Panc1 (cell line): Measurements from ENCODE around the gene CCDC148. TPM values are rescaled to one million over a fixed set of nuclear protein-coding genes. Genes with fewer than 3 reads are reported as not detected.

ENCODE experiments used
- ATAC-seq: fragments of 200-7000 bp; cut with Tn5 transposase; 2 replicates; pipeline ENCODE4 v1.9.1; 2020; ENCODE audit warnings: mild to moderate bottlenecking, moderate library complexity
- BruUV-seq: library from RNA; stranded (reverse); fragments of 400-500 nt; replicated peaks from 2 replicates; lab custom pipeline; 2021; lab: Mats Ljungman, UMichigan
- CTCF ChIA-PET: fragments of 300-600 bp; sonication (Branson Sonifier 250); formaldehyde crosslinking; loops from one replicate; lab custom pipeline; 2022; ENCODE audit warnings: antibody characterized with exemption; lab: Charles Lee
- POLR2A ChIA-PET: fragments of 300-600 bp; sonication (Branson Sonifier 250); formaldehyde crosslinking; loops from one replicate; lab custom pipeline; 2022; ENCODE audit warnings: antibody characterized with exemption; lab: Charles Lee
- DNase-seq: peaks from one replicate; pipeline ENCODE4 v3.0.0-alpha.2; 2010; ENCODE audit warnings: low read depth, low spot score
- H3K27ac ChIP-seq: 2 replicates; pipeline ENCODE4 v1.5.1; 2011; ENCODE audit warnings: mild to moderate bottlenecking, low read length, inconsistent platforms
- H3K27me3 ChIP-seq: fragments of 200-500 bp; sonication (Bioruptor generic); 2 replicates; pipeline ENCODE4 v1.6.0; 2014; ENCODE audit warnings: low read length, inconsistent platforms; ENCODE audit not compliant: control insufficient read depth, insufficient read depth
- H3K36me3 ChIP-seq: fragments of 200-500 bp; sonication (Bioruptor generic); 2 replicates; pipeline ENCODE4 v1.5.1; 2014; ENCODE audit warnings: inconsistent platforms, mild to moderate bottlenecking, low read length, moderate library complexity; ENCODE audit not compliant: control insufficient read depth, insufficient read depth
- H3K4me1 ChIP-seq: 2 replicates; pipeline ENCODE4 v1.5.1; 2011; ENCODE audit warnings: inconsistent platforms, mild to moderate bottlenecking, low read length, moderate library complexity; ENCODE audit not compliant: control insufficient read depth, insufficient read depth
- H3K4me3 ChIP-seq, 2 experiments: 2 replicates each; pipeline ENCODE4 v1.5.1; 2011 to 2012; ENCODE audit warnings: low read depth in 2 of 2, low read length in 2 of 2, mild to moderate bottlenecking in 2 of 2, inconsistent platforms in 1 of 2, moderate library complexity in 1 of 2
- H3K9me3 ChIP-seq: fragments of 200-500 bp; sonication (Bioruptor generic); 2 replicates; pipeline ENCODE4 v1.5.1; 2014; ENCODE audit warnings: low read depth, mild to moderate bottlenecking, inconsistent platforms, low read length, moderate library complexity; ENCODE audit not compliant: control insufficient read depth, insufficient read depth
- CTCF ChIP-seq: fragments of 450-650 bp; IDR thresholded peaks from 2 replicates; pipeline ENCODE4 v1.5.1; 2017; ENCODE audit warnings: mild to moderate bottlenecking
- POLR2AphosphoS5 ChIP-seq: IDR thresholded peaks from 2 replicates; pipeline ENCODE4 v1.6.1; 2012; ENCODE audit warnings: mild to moderate bottlenecking, low read depth, low read length, moderate library complexity
- REST ChIP-seq, 2 experiments: IDR thresholded peaks; 2 replicates each; pipeline ENCODE4 v1.6.1; 2011 to 2012; ENCODE audit warnings: low read depth in 2 of 2, control low read depth in 1 of 2, low read length in 1 of 2, mild to moderate bottlenecking in 1 of 2, moderate library complexity in 1 of 2; ENCODE audit not compliant: insufficient read depth in 1 of 2
- SIN3A ChIP-seq: IDR thresholded peaks from 2 replicates; pipeline ENCODE4 v1.6.1; 2012; ENCODE audit warnings: low read depth, mild to moderate bottlenecking, low read length, moderate library complexity, borderline replicate concordance; ENCODE audit not compliant: insufficient read depth
- TCF7L2 ChIP-seq: IDR thresholded peaks from 2 replicates; pipeline ENCODE4 v1.6.1; 2011; ENCODE audit warnings: mild to moderate bottlenecking, low read depth, low read length, inconsistent platforms
- in situ Hi-C: cut with HindIII; loops from 2 replicates; pipeline ENCODE4 v1.10.0; 2016; ENCODE audit warnings: low sequenced_read_pairs, low pct_unique_long_range_greater_than_20kb
- intact Hi-C: fragments of 100-400 bp; cut with micrococcal nuclease; formaldehyde crosslinking; loops from one replicate; pipeline ENCODE4 v1.10.0; 2022; ENCODE audit not compliant: unreplicated experiment
- total RNA-seq: library from RNA; stranded (reverse); gene quantifications from one replicate; pipeline ENCODE4 v1.2.1, GENCODE V29; 2021; ENCODE audit not compliant: unreplicated experiment

CCDC148 gene
- total RNA-seq, 1 experiment from 2014 or later: 0.92 TPM

GRCh38 chr2:158172719-158173118, 283.8 kb downstream of the CCDC148 start:
- in situ Hi-C loops (no loop called here), intact Hi-C loops (loop anchor here (10.0 kb wide), 1 partner anchor 138 kb away; no protein-coding TSS in a partner anchor)
- CTCF ChIA-PET: no interaction called here

DNA sequence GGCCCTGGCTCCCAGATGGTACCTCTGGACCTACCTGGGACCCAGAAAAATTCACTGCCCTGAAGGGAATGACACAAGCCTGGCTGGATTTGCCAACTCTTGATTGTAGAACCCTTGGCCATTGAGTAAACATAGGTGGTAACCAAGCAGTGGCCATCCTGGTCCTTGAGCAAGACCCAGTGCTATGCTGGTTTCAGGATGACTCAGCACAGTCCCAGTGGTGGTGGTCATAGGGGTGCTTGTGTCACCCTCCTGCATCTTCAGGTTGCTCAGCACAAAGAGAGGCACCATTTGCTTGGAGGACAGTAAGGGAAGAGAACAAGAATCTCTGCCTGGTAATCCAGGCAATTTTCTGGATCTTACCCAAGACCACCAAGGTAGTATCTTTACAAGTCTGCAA, 302.0 kb downstream of the CCDC148 start:
- no peak overlapping the region for H3K4me3 ChIP-seq
- TF ChIP-seq TCF7L2 (no peak), SIN3A (no peak), REST (IDR thresholded peaks at IDR 0.05; ENCODE audit: insufficient read depth in 1 of 2, low read depth in 2 of 2, low read length in 1 of 2) (no peak), POLR2AphosphoS5 (no peak)
- no peak for ATAC-seq
- H3K9me3 ChIP-seq: no peaks in the 10 kb centered on the region
- no peaks in the 10 kb centered on the region for H3K4me1 ChIP-seq
- DNase-seq: no peak
- no peak overlapping the region for H3K27ac ChIP-seq
- BruUV-seq: no TSS peak
- in situ Hi-C loops: no loop called here
- CTCF ChIA-PET: no interaction called here
- H3K27me3 ChIP-seq: no peaks in the 10 kb centered on the region
- no peaks in the 10 kb centered on the region for H3K36me3 ChIP-seq
- intact Hi-C loops: no loop called here
- POLR2A ChIA-PET: no interaction called here

More at GRCh38 chr2:158172719-158173118, 283.8 kb downstream of the CCDC148 start:
- DNase-seq (no peak), ATAC-seq (no peak)
- no peaks in the 10 kb centered on the region; the same call in 1 of the 2 replicates for H3K27me3 ChIP-seq
- BruUV-seq: no TSS peak
- POLR2A ChIA-PET: no interaction called here
- no peaks in the 10 kb centered on the region for H3K9me3 ChIP-seq
- H3K4me3 ChIP-seq: no peak overlapping the region
- H3K4me1 ChIP-seq: no peaks in the 10 kb centered on the region
- no peak for TF ChIP-seq REST (IDR thresholded peaks at IDR 0.05; ENCODE audit: insufficient read depth in 1 of 2, low read depth in 2 of 2, low read length in 1 of 2)
- no peak for TF ChIP-seq POLR2AphosphoS5
- no peak for TF ChIP-seq TCF7L2
- no peak for TF ChIP-seq CTCF
- no peak overlapping the region for H3K27ac ChIP-seq
- no peaks in the 10 kb centered on the region; the same call in 1 of the 2 replicates for H3K36me3 ChIP-seq
